Vagina (tissue), 2 donors: ENCODE measurements around the gene CYP26B1.

Experiments
- POLR2A ChIP-seq, 2 donors: fragments of 450-650 bp; IDR thresholded peaks; one replicate each; pipeline ENCODE4 v1.6.1; 2017; ENCODE audit warnings: antibody characterized with exemption in 2 of 2, mild to moderate bottlenecking in 2 of 2, moderate library complexity in 2 of 2
- TF ChIP-seq, protein P1 (sequence below), 3 experiments: fragments of 450-650 bp in 2 of 3; fragments of 200-600 bp in 1 of 3; sonication (generic) in 1 of 3; IDR thresholded peaks; one replicate each; pipeline ENCODE4 v1.5.1; 2017 to 2019; ENCODE audit warnings: antibody characterized with exemption in 3 of 3, mild to moderate bottlenecking in 2 of 3, moderate library complexity in 2 of 3

DNA sequence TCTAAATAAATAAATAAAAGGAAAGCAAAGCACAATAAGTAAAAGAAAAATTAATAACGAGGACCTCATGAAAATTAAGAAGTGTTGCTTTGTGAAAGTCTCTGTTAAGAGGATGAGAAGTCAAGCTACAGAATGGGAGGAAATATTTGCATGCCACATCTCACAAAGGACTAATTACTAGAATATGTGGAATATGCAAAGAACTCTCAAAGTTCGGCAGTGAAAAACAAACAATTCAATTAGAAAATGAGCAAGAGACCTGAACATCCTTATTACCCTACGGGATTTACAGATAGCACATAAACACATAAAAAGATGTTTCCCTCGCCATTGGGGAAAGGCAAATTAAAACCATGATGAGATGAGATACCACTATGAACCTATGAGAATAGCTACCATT, 23.3 kb downstream of the CYP26B1 start:
- TF ChIP-seq, protein P1, sequence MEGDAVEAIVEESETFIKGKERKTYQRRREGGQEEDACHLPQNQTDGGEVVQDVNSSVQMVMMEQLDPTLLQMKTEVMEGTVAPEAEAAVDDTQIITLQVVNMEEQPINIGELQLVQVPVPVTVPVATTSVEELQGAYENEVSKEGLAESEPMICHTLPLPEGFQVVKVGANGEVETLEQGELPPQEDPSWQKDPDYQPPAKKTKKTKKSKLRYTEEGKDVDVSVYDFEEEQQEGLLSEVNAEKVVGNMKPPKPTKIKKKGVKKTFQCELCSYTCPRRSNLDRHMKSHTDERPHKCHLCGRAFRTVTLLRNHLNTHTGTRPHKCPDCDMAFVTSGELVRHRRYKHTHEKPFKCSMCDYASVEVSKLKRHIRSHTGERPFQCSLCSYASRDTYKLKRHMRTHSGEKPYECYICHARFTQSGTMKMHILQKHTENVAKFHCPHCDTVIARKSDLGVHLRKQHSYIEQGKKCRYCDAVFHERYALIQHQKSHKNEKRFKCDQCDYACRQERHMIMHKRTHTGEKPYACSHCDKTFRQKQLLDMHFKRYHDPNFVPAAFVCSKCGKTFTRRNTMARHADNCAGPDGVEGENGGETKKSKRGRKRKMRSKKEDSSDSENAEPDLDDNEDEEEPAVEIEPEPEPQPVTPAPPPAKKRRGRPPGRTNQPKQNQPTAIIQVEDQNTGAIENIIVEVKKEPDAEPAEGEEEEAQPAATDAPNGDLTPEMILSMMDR (IDR thresholded peaks at IDR 0.05) = no peak
- no peak for TF ChIP-seq POLR2A (IDR thresholded peaks at IDR 0.05)
